HEK293 (cell line): Measurements from ENCODE around the gene ZW10.

Experiments used
- CTCF ChIA-PET: fragments of 350-600 bp; formaldehyde crosslinking; extraction: SDS; loops from one replicate; lab custom pipeline; 2021; ENCODE audit warnings: antibody characterized with exemption; lab: Yijun Ruan, JAX
- POLR2A ChIA-PET: fragments of 300-600 bp; formaldehyde crosslinking; extraction: SDS; loops from one replicate; lab custom pipeline; 2020; ENCODE audit warnings: antibody characterized with exemption, inconsistent platforms; lab: Yijun Ruan, JAX
- H3K27ac ChIP-seq: fragments of 200-500 bp; sonication (Bioruptor generic); 2 replicates; pipeline ENCODE4 v1.5.1; 2014; ENCODE audit warnings: low read depth, low read length, control low read depth, inconsistent platforms; ENCODE audit errors: extremely low read depth
- H3K36me3 ChIP-seq, 2 experiments: fragments of 200-500 bp in 1 of 2; sonication (Bioruptor generic) in 1 of 2; 1 replicate in 1 of 2; 2 replicates in 1 of 2; pipeline ENCODE4 v1.5.1; 2014 to 2017; ENCODE audit warnings: inconsistent platforms in 2 of 2, low read length in 2 of 2; ENCODE audit not compliant: control insufficient read depth in 2 of 2, insufficient read depth in 1 of 2
- H3K4me1 ChIP-seq: fragments of 200-500 bp; sonication (Bioruptor generic); 2 replicates; pipeline ENCODE4 v1.5.1; 2014; ENCODE audit warnings: mild to moderate bottlenecking, low read length, inconsistent platforms; ENCODE audit not compliant: control insufficient read depth, insufficient read depth
- H3K4me3 ChIP-seq: 2 replicates; pipeline ENCODE4 v1.5.1; 2011; ENCODE audit warnings: low read depth, mild to moderate bottlenecking, control low read depth, low read length, moderate library complexity
- H3K9me3 ChIP-seq: fragments of 200-500 bp; sonication (Bioruptor generic); 2 replicates; pipeline ENCODE4 v1.5.1; 2014; ENCODE audit warnings: low read depth, low read length, inconsistent platforms; ENCODE audit not compliant: control insufficient read depth, insufficient read depth
- EGR2 ChIP-seq: fragments of 450-650 bp; formaldehyde crosslinking; IDR thresholded peaks from 2 replicates; pipeline ENCODE4 v1.5.1; 2016; ENCODE audit warnings: low read depth, missing biosample characterization, missing genetic modification characterization
- TCF7L2 ChIP-seq: IDR thresholded peaks from 2 replicates; pipeline ENCODE4 v1.6.1; 2011; ENCODE audit warnings: low read depth, mild to moderate bottlenecking, inconsistent platforms, low read length, moderate library complexity, borderline replicate concordance
- ZBTB17 ChIP-seq: fragments of 450-650 bp; formaldehyde crosslinking; IDR thresholded peaks from 2 replicates; pipeline ENCODE4 v1.5.1; 2016; ENCODE audit warnings: missing biosample characterization, missing genetic modification characterization
- ZBTB21 ChIP-seq: fragments of 450-650 bp; formaldehyde crosslinking; IDR thresholded peaks from 2 replicates; pipeline ENCODE4 v1.5.1; 2017; ENCODE audit warnings: missing biosample characterization, missing genetic modification characterization
- ZNF132 ChIP-seq: fragments of 450-650 bp; formaldehyde crosslinking; IDR thresholded peaks from 2 replicates; pipeline ENCODE4 v1.5.1; 2017; ENCODE audit warnings: missing biosample characterization, missing genetic modification characterization, borderline replicate concordance
- ZNF146 ChIP-seq: fragments of 450-650 bp; formaldehyde crosslinking; IDR thresholded peaks from 2 replicates; pipeline ENCODE4 v1.5.1; 2016; ENCODE audit warnings: missing biosample characterization, missing genetic modification characterization
- ZNF214 ChIP-seq: fragments of 450-650 bp; formaldehyde crosslinking; IDR thresholded peaks from 2 replicates; pipeline ENCODE4 v1.5.1; 2017; ENCODE audit warnings: missing biosample characterization, mild to moderate bottlenecking, missing genetic modification characterization, borderline replicate concordance
- ZNF221 ChIP-seq: fragments of 450-650 bp; formaldehyde crosslinking; IDR thresholded peaks from 2 replicates; pipeline ENCODE4 v1.5.1; 2017; ENCODE audit warnings: missing biosample characterization, missing genetic modification characterization, borderline replicate concordance
- ZNF23 ChIP-seq: fragments of 450-650 bp; formaldehyde crosslinking; IDR thresholded peaks from 2 replicates; pipeline ENCODE4 v1.5.1; 2016; ENCODE audit warnings: missing biosample characterization, missing genetic modification characterization, borderline replicate concordance
- ZNF335 ChIP-seq: fragments of 450-650 bp; formaldehyde crosslinking; conservative IDR thresholded peaks from 2 replicates; pipeline ENCODE4 v1.5.1; 2016; ENCODE audit warnings: missing biosample characterization, missing genetic modification characterization
- ZNF501 ChIP-seq: fragments of 450-650 bp; formaldehyde crosslinking; IDR thresholded peaks from 2 replicates; pipeline ENCODE4 v1.5.1; 2016; ENCODE audit warnings: missing biosample characterization, missing genetic modification characterization
- ZNF521 ChIP-seq: fragments of 450-650 bp; formaldehyde crosslinking; IDR thresholded peaks from 2 replicates; pipeline ENCODE4 v1.5.1; 2017; ENCODE audit warnings: missing biosample characterization, mild to moderate bottlenecking, missing genetic modification characterization
- ZNF529 ChIP-seq: fragments of 450-650 bp; formaldehyde crosslinking; IDR thresholded peaks from 2 replicates; pipeline ENCODE4 v1.5.1; 2017; ENCODE audit warnings: missing genetic modification characterization, missing biosample characterization; ENCODE audit not compliant: insufficient replicate concordance
- ZNF548 ChIP-seq: fragments of 450-650 bp; formaldehyde crosslinking; IDR thresholded peaks from 2 replicates; pipeline ENCODE4 v1.5.1; 2016; ENCODE audit warnings: missing biosample characterization, missing genetic modification characterization
- ZNF626 ChIP-seq: fragments of 450-650 bp; sonication (Bioruptor Pico); formaldehyde crosslinking; IDR thresholded peaks from 2 replicates; pipeline ENCODE4 v1.5.1; 2018; ENCODE audit warnings: missing biosample characterization, missing genetic modification characterization, inconsistent platforms
- ZNF658 ChIP-seq: fragments of 450-650 bp; formaldehyde crosslinking; IDR thresholded peaks from 2 replicates; pipeline ENCODE4; 2016; ENCODE audit warnings: missing biosample characterization, missing genetic modification characterization
- ZNF670 ChIP-seq: fragments of 450-650 bp; formaldehyde crosslinking; IDR thresholded peaks from 2 replicates; pipeline ENCODE4 v1.5.1; 2016; ENCODE audit warnings: missing biosample characterization, missing genetic modification characterization, low read depth
- ZNF76 ChIP-seq: fragments of 450-650 bp; formaldehyde crosslinking; IDR thresholded peaks from 2 replicates; pipeline ENCODE4; 2016; ENCODE audit warnings: low read depth, missing biosample characterization, missing genetic modification characterization, borderline replicate concordance
- TF ChIP-seq, protein P1 (sequence below): fragments of 450-650 bp; formaldehyde crosslinking; IDR thresholded peaks from 2 replicates; pipeline ENCODE4 v1.5.1; 2016; ENCODE audit warnings: missing biosample characterization, missing genetic modification characterization
- TF ChIP-seq, protein P2 (sequence below): fragments of 450-650 bp; IDR thresholded peaks from 2 replicates; pipeline ENCODE4 v1.5.1; 2018; ENCODE audit warnings: missing biosample characterization, missing genetic modification characterization
- TF ChIP-seq, protein P3 (sequence below): fragments of 450-650 bp; formaldehyde crosslinking; IDR thresholded peaks from 2 replicates; pipeline ENCODE4 v1.5.1; 2016; ENCODE audit warnings: missing biosample characterization, missing genetic modification characterization
- TF ChIP-seq, protein P4 (sequence below): fragments of 450-650 bp; formaldehyde crosslinking; IDR thresholded peaks from 2 replicates; pipeline ENCODE4 v1.5.1; 2016; ENCODE audit warnings: missing biosample characterization, missing genetic modification characterization, low read depth
- TF ChIP-seq, protein P5 (sequence below): sonication (generic); formaldehyde crosslinking; IDR thresholded peaks from 2 replicates; pipeline ENCODE4 v1.8.1; 2022; ENCODE audit warnings: mild to moderate bottlenecking, moderate library complexity, missing genetic modification reagents

Gene ZW10

DNA sequence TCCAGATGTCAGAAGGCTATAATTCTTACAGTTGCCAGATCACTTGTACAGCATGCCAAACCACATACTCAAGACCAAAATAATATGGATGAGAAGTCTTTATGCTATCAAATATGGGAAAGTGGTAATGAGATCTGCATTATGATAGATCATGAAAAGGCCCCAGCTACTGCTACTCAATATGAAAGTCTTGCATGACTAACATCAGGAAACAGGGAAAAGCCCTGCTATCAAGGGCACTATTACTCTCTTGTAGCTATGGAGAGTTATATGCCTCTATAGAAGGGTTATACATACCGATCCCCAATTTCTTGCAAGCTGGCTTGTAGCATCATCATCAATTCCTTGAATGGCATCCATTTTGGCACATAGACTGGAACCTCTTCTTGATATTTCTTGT is 37.2 kb downstream of the ZW10 start:
- Histone ChIP-seq H3K27ac (no peak overlapping the region), H3K4me1 (no peaks in the 10 kb centered on the region), H3K36me3 (peaks cover 3 to 90% of the 10 kb centered on the region in 2 experiments; a peak in 2 of 3 replicates), H3K4me3 (no peak overlapping the region), H3K9me3 (no peaks in the 10 kb centered on the region)
- ChIA-PET CTCF (no interaction called here), POLR2A (no interaction called here)
- TF ChIP-seq ZNF23 (tag by site-specific recombination): no peak
- TF ChIP-seq ZNF221 (tag by site-specific recombination): no peak
- no peak for TF ChIP-seq ZNF670 (tag by site-specific recombination)
- TF ChIP-seq ZBTB21 (tag by site-specific recombination): no peak
- TF ChIP-seq ZNF146 (tag by site-specific recombination): no peak
- no peak for TF ChIP-seq ZNF521 (tag by site-specific recombination)
- TF ChIP-seq, protein P1, sequence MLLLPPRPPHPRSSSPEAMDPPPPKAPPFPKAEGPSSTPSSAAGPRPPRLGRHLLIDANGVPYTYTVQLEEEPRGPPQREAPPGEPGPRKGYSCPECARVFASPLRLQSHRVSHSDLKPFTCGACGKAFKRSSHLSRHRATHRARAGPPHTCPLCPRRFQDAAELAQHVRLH (tag by site-specific recombination): no peak
- TF ChIP-seq ZNF214 (tag by site-specific recombination): no peak
- TF ChIP-seq ZBTB17 (tag by site-specific recombination): no peak
- no peak for TF ChIP-seq ZNF626 (tag by site-specific recombination)
- TF ChIP-seq ZNF529 (tag by site-specific recombination): no peak
- TF ChIP-seq TCF7L2: no peak
- no peak for TF ChIP-seq ZNF132 (tag by site-specific recombination)
- TF ChIP-seq EGR2: no peak
- TF ChIP-seq, protein P2, sequence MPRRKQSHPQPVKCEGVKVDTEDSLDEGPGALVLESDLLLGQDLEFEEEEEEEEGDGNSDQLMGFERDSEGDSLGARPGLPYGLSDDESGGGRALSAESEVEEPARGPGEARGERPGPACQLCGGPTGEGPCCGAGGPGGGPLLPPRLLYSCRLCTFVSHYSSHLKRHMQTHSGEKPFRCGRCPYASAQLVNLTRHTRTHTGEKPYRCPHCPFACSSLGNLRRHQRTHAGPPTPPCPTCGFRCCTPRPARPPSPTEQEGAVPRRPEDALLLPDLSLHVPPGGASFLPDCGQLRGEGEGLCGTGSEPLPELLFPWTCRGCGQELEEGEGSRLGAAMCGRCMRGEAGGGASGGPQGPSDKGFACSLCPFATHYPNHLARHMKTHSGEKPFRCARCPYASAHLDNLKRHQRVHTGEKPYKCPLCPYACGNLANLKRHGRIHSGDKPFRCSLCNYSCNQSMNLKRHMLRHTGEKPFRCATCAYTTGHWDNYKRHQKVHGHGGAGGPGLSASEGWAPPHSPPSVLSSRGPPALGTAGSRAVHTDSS (tag by site-specific recombination): no peak
- TF ChIP-seq ZNF658: no peak
- no peak for TF ChIP-seq ZNF335
- TF ChIP-seq ZNF501 (tag by site-specific recombination): no peak

DNA sequence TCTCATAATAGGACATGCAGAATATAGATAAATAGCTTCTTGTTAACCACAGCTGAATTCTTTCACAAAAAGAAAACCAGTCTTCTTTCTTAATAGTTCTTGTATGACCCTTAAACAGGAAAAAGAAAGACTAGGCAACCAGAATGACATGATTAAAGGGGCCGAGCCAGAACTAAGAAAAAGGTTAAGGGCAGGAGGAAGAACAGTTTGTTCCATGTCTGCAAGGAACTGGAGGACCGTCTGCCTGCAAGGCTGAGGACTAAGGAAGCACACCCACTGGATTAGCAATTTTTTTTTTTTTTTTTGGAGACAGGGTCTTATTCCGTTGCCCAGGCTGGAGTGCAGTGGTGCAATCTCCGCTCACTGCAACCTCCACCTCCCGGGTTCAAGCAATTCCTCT is 41.4 kb downstream of the ZW10 start:
- H3K9me3 ChIP-seq: no peaks in the 10 kb centered on the region
- peaks cover 0 to 49% of the 10 kb centered on the region in 2 experiments; a peak in 2 of 3 replicates for H3K36me3 ChIP-seq
- no peak overlapping the region for H3K4me3 ChIP-seq
- ChIA-PET CTCF (interaction anchor here (0.5 to 5.4 kb wide), 11 partner anchors 10 to 492 kb away, joined by 3 to 68 read pairs (median 3); no protein-coding TSS in a partner anchor), POLR2A (interaction anchor here (0.7 kb wide), 1 partner anchor 348 kb away, joined by 5 read pairs; no protein-coding TSS in a partner anchor)
- no peak overlapping the region for H3K27ac ChIP-seq
- TF ChIP-seq, protein P3, sequence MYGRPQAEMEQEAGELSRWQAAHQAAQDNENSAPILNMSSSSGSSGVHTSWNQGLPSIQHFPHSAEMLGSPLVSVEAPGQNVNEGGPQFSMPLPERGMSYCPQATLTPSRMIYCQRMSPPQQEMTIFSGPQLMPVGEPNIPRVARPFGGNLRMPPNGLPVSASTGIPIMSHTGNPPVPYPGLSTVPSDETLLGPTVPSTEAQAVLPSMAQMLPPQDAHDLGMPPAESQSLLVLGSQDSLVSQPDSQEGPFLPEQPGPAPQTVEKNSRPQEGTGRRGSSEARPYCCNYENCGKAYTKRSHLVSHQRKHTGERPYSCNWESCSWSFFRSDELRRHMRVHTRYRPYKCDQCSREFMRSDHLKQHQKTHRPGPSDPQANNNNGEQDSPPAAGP: no peak
- TF ChIP-seq ZNF548 (tag by site-specific recombination) (no peak), ZNF76 (tag by site-specific recombination) (no peak), ZNF221 (tag by site-specific recombination) (no peak)
- TF ChIP-seq, protein P4, sequence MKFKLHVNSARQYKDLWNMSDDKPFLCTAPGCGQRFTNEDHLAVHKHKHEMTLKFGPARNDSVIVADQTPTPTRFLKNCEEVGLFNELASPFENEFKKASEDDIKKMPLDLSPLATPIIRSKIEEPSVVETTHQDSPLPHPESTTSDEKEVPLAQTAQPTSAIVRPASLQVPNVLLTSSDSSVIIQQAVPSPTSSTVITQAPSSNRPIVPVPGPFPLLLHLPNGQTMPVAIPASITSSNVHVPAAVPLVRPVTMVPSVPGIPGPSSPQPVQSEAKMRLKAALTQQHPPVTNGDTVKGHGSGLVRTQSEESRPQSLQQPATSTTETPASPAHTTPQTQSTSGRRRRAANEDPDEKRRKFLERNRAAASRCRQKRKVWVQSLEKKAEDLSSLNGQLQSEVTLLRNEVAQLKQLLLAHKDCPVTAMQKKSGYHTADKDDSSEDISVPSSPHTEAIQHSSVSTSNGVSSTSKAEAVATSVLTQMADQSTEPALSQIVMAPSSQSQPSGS (tag by site-specific recombination): no peak
- TF ChIP-seq, protein P5, sequence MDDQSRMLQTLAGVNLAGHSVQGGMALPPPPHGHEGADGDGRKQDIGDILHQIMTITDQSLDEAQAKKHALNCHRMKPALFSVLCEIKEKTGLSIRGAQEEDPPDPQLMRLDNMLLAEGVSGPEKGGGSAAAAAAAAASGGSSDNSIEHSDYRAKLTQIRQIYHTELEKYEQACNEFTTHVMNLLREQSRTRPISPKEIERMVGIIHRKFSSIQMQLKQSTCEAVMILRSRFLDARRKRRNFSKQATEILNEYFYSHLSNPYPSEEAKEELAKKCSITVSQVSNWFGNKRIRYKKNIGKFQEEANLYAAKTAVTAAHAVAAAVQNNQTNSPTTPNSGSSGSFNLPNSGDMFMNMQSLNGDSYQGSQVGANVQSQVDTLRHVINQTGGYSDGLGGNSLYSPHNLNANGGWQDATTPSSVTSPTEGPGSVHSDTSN (CRISPR knock-in tag): no peak
- no peaks in the 10 kb centered on the region for H3K4me1 ChIP-seq
